Measurements from ENCODE around the gene PKD1L1.

- TF ChIP-seq POLR2A (IDR thresholded peaks at IDR 0.05) = no peak
- TF ChIP-seq CTCF (IDR thresholded peaks at IDR 0.05 in 4 of 5, conservative IDR thresholded peaks at IDR 0.05 in 1 of 5) = no peak
Measured at GRCh38 chr7:47743965-47744591, 204.2 kb downstream of the PKD1L1 start.
